Activated CD8-positive, alpha-beta memory T cell treated with anti-CD3 and anti-CD28 coated beads for 24 hours (primary cell): ENCODE results near the gene PLG.
"Not testable (repeated sequence)": the region's sequence is repeated elsewhere in the genome, so short reads cannot be mapped to it uniquely, and the experiment has no call there.

Experiments used
- DNase-seq: peaks from one replicate; pipeline ENCODE4 v3.0.0-alpha.2; 2020

The PLG gene

DNA sequence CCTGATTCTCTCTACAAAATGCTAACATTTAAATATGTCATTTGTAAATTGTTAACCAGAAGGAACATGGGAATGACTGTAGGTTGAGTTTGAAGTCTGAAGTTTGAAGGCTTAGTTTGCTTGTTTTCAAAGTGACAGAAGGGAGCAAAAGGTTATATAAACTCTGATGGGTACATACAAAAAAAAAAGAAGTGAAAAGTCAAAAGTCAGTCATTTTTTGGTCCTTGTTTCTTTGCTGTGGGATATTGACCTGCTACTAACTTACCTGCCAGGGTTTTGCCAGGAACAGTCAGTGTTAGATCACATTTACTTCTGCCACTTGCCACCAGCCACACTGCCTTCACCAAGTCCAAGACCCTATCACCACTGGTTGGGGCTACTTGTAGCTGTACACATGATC is 6.9 kb downstream of the PLG start:
- DNase-seq = not testable (repeated sequence)

DNA sequence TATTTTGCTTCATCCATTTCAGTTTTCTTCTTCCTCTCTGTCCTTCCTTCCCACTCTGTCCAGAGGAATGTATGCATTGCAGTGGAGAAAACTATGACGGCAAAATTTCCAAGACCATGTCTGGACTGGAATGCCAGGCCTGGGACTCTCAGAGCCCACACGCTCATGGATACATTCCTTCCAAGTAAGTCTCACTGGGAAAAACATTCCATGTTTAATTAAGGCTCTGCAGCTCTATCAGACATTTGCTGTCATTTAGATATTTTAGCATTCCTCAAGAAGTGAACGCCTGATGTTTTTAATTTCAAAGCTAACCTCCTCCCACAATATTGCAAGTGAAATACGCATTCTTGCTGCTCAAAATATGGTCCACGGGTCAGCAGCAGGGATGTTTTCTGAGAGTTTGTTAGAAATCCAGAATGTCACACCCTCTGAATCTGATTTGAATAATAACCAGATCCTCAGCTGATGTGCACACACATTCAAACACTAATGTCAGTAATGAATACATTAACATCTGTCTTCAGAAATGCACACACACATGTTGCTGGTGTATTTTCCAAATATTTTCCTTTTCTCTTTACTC is 12.8 kb downstream of the PLG start:
- no peak for DNase-seq

DNA sequence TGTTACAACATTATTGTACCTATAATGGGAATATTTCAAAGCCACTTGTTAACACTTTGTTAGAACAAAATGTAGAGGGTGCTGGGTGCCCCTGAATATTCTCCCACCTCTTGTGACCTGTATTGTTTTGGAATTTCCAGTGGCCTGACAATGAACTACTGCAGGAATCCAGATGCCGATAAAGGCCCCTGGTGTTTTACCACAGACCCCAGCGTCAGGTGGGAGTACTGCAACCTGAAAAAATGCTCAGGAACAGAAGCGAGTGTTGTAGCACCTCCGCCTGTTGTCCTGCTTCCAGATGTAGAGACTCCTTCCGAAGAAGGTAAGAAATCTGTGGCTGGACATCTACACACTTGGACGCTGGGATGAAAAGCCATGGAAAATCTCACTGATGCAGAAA is 28.9 kb downstream of the PLG start:
- no peak for DNase-seq

DNA sequence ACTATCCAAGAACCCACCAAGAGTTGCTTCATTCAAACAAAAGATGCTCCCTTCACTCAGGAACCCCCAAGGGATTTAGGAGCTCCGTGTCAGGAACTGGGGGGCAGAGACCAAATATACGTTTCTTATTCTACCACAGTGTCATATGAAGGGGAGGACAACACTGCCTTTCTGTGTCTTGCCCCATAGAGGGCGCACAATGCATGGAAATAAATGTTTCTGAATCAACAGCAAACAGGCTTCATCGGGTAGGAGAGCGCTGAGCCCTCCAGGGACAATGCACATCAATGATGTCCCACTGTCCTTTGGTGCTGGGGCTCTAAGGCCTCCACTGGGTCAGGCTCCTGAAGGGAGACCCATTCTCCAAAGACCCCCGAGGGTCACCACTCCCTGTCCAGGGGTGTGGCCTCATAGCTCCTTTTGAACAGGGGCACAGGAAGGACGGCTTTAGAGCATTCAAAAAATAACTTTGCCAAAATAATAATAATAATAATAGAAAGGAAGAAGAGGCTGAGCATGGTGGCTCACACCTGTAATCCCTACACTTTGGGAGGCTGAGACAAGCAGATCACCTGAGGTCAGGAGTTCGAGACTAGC is 31.1 kb downstream of the PLG start:
- no peak for DNase-seq

DNA sequence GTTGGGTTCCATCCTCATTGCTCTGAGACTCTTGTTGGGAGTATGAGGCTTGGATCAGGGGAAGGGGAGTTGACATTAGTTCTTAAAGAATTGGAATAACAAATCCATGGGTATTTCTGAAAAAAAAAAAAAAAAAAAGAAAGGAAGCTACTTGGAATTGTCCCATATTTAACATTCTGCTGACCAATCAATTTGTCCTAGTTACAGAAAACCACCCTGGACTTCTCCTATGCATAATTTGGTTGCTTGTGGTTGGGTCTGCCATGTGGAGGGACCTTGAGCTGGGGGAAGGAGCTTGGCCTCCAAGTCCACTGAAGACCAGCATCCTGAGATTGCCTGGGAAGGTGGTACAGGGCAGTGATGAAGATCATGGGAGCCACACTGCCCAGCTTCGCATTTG is 32.6 kb downstream of the PLG start:
- DNase-seq = no peak

DNA sequence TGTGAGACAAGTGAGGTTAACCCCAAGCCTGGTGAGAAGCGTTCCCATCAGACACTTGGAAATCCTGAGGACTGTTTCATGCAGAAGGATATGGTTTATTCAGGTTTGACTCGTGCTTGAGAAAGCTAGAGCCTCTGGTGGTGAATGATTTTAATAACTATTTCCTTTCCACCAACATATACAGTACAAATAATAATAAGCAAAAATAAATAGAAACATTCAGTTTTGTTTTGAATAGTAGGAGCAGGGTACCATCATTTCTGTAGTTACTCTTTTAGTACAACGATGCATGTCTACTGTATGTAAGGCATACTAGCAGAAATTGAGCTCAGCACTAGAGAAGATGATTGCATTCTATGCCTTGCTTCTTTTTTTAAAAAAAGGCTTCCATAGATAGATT is 33.5 kb downstream of the PLG start:
- no peak for DNase-seq

DNA sequence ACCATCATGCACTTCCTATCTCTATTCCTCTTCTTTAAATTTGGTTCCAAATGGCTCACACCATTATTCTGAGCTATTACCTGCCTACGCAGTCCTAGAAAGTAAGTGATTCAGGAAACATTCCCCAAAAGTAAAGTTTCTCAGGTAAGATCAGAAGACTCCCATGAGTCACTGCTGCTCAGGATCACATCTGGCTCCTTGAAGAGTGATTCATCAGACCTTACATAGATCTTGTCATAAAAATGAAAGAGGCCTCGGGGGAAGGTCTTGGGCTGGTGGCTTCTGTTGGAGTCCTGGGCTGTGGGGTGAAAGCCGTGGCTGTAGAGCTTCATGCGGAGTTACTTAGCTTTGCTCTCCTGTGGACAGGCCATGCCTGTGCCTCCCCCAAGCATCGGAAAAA is 35.9 kb downstream of the PLG start:
- DNase-seq = no peak

DNA sequence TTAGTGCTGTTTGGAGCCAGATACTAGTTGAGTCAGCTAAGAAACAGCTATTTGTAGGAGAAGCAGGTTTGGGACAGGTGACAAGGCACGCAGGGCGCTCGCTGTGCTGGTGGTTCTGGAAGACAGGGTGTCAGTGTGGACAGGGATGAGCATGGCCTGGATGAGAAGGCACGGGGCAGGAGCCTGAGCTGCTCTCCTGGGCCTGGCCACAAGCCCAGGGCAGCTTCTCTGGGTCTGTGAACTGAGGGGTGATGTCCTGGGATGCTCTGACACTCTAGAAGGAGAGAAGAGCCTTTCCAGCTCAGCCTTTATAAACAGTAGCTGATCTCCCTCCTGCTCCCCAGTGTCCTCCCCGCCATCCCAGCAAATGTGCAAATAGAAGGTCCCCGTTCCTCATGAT is 37.9 kb downstream of the PLG start:
- no peak for DNase-seq

DNA sequence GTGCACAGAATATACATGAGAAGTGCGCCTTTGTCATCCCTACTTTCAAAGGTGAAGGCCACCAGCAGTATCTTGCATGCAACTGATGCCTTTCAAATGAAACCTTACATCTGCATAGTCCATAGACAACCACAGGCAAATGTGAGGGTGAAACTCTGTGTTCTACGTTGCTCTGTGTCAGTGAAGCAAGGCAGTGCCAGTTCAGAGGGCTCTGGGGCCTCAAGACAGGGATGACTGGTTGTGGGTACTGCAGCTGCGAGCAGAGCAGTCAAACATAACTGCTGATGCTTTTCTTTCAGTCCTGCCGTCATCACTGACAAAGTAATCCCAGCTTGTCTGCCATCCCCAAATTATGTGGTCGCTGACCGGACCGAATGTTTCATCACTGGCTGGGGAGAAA is 39.0 kb downstream of the PLG start:
- not testable (repeated sequence) for DNase-seq

DNA sequence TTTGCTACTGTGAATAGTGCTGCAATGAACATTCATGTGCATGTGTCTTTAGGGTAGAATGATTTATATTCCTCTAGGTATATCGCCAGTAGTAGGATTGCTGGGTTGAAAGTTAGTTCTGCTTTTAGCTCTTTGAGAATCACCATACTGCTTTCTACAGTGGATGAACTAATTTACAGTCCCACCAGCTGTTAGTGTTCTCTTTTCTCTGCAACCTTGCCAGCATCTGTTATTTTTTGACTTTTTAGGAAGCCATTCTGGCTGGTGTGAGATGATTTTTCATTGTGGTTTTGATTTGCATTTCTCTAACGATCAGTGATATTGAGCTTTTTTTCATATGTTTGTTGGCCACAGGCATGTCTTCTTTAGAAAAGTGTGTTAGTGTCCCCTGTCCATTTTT is 40.0 kb downstream of the PLG start:
- DNase-seq = no peak

DNA sequence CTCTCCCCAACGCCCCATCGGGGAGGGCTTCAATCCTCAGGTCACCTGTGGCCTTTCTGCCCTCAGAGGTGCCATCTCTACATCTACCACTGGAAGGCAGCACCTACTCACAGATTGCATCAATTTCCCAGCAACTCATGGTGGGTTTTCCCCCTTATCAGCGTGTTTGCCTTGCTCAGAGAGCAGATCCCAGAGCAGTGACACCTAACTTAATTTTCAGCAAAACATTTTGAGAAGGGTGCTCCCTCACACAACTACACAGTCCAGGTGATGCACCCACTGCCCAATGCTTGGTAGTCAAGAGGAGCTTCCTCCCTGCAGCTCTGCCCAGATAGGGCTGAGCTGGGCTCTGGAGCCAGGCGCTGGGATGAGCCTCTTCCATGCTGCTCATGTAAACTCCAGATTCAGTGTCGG is 48.2 kb downstream of the PLG start:
- no peak for DNase-seq

DNA sequence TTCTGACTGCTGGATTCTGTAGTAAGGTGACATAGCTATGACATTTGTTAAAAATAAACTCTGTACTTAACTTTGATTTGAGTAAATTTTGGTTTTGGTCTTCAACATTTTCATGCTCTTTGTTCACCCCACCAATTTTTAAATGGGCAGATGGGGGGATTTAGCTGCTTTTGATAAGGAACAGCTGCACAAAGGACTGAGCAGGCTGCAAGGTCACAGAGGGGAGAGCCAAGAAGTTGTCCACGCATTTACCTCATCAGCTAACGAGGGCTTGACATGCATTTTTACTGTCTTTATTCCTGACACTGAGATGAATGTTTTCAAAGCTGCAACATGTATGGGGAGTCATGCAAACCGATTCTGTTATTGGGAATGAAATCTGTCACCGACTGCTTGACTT is 51.2 kb downstream of the PLG start:
- DNase-seq = not testable (repeated sequence)

DNA sequence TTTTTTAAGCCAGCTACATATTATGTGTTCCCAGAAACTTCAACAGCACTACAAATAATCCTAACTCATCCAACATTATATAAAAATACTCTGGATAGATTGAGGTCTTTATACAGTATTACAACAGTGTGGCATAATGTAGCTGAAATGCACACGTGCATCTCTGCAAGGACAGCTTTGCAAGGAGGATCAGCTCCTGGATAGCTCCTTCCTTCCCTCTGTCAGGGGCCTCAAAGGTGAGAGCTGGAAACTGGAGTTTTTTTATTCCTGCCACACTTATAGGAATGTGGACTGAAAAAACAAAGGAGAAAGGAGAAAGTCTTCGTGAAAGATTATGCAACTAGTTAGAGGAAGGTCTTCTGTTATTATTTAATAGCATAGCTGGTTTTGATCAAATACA is 53.1 kb downstream of the PLG start:
- no peak for DNase-seq

DNA sequence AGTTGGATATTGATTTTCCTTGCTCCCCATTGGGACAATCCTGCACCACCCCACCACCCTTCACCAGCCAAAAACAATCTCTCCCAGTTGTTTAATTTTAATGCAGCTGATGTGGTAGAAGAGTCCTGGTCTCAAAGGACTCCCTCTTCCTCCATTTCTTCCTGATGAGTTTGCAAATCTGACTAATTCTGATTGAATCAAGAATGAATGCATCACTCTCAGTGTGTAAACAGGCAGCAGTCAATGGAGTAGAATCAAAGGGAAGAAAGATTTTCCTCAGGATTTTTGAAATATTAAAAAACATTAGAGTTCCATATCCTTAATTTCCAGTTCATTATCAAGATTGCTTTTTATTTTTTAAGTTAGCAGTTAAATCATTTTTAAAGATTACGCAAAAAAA is 54.0 kb downstream of the PLG start:
- no peak for DNase-seq

DNA sequence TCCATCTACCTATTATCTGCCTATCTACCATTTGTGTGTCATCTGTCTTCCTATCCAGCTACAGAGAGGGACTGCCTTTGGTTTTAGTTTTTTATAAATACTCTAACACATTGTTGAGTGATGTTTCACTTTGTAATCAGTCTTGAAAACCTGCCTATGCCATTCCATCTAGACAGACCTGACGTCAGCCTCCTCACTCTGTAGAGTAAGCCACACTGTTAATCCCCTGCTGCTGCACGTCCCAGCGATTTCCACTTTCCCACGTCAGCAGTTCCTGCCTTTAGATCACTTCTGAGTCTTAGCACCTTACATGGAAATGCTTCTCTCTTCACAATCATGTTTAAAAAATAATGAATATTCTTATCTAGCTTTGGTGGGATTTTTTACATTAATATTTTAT is 54.8 kb downstream of the PLG start:
- DNase-seq = no peak

DNA sequence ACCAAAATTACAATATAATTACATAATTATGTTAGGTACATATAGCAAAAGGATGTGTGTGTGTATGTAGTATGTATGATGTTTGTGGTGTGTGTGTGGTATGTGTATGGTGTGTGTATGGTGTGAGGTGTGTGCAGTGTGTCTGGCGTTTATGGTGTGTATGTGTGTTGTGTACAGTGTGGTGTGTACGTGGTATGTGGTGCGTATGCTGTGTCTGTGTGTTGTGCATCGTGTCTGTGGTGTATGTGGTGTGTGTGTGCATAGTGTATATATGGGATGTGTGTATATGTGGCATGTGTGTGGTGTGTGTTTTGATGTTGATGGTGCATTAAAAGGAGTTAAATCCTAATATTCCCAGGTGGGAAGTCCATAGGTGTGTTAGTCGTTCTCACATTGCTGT is 62.8 kb downstream of the PLG start:
- DNase-seq = no peak

DNA sequence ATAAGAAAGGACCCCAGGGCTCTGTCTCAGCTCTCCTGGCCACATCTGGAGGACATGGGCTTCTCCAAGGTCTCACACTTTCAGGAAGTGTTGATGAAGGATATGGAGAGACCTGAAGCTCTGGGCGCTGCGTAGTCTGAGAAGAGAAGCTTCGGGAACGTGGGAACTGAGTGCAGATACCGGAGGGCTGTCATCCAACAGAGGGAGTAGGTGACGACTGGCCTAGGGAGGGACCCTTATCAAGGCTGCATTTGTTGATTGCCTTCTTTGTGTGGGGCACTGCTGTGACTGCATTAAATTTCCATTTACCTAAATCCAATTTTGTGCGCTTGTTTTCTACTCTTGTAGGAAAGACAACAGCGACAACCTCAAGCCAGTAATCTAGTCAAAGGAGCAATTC is 63.4 kb downstream of the PLG start:
- DNase-seq = no peak

DNA sequence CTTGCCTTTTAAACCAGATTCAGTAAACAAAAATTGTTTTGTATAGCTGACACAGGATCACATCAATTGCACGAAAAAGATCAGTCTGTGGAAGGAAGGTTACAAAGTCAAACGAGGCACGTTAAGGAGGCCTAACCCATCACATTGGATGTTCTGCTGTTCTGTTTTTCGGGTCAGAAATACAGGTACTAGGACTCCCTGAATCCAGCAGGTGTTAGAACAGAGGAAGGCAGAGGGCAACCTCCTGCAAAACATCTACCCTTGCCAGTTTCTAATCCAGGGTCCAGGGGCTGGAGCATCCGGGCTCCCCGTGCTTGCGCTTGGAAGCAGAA is 64.6 kb downstream of the PLG start:
- DNase-seq = no peak

DNA sequence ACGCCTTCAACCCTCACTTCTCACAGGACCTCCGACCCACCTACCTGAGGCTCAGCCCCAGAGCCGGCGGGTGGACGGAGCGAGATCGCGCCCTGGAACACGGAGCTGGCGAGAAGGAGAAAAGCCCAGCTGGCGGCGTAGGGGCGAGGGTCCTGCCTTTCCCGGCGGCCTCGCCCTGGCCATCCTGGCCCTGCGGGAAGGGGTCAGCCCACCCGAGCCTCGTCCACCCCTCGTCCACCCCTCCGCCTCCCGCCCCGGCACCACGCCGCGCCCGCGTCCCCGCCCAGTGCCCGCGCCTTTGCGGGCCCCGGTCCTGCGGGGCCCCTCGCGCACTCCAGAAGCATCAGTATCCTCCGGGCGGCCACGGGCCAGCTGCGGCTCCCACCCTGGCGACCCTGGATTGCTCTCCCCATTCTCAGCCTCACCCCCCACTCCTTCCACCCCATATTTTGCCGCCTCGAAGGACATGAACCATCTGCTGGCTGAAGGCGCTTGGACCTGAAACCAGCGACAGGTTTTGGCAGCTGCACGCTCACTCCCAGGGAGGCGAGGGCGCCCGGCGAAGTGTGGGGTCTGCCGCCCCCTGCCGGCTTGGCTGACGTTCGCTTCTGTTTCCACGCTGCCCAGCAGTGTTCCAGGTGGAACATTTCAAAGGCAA is 65.1 kb downstream of the PLG start:
- peak; percentile 73 for DNase-seq

DNA sequence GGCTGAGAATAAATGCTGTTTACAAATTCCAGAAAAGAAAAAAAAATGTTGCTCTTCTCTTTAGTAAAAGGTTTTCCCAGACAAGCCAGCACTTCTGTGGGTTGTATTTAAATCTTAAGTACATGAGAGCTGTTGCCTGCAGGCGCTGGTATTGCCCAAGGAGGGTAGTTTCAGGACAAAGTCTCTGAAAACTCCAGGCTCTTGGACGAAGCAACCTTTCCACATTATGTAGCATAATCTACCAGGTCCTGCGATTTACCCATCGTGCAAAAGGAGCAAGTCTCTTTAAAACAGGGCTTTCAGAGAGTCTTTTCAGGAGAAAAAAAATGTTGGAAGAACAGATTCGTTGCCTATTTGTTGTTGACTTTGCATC is 65.6 kb downstream of the PLG start:
- no peak for DNase-seq

DNA sequence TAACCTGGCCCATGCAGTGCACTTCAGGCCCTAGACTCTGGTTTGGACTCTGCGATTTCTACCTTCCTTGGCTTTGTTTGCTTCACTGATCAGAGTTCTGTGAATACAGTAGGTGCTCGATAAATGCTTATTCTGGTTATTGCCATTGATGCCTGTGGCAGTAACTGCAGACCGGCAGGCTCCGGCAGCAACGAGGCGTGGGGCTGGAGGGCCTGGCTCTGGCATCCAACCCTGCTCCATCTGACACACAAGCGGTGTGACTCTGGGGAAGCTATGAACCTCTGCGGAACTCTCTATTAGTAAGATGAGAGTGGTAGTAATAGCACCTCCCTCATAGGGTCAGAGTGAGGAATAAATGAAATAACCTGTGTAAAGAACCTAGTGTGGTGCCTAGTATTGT is 66.1 kb downstream of the PLG start:
- DNase-seq = no peak

DNA sequence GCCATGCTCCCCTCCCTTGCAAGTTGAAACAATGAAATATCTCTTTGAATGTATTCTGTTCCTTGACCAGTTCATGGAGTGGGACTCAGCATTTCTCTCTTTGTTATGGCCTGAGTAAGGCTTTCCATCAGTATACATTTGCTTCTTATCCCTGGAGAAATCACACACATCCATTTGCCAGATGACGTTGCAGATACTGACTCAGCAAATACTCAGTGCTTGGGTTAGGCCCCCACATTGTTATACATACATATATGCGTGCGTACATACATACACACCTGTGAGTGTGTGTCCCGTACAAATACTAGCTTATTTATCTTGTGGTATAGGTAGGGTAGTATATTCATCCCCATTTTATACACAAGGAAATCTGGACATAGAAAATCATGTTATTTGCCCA is 72.4 kb downstream of the PLG start:
- no peak for DNase-seq

DNA sequence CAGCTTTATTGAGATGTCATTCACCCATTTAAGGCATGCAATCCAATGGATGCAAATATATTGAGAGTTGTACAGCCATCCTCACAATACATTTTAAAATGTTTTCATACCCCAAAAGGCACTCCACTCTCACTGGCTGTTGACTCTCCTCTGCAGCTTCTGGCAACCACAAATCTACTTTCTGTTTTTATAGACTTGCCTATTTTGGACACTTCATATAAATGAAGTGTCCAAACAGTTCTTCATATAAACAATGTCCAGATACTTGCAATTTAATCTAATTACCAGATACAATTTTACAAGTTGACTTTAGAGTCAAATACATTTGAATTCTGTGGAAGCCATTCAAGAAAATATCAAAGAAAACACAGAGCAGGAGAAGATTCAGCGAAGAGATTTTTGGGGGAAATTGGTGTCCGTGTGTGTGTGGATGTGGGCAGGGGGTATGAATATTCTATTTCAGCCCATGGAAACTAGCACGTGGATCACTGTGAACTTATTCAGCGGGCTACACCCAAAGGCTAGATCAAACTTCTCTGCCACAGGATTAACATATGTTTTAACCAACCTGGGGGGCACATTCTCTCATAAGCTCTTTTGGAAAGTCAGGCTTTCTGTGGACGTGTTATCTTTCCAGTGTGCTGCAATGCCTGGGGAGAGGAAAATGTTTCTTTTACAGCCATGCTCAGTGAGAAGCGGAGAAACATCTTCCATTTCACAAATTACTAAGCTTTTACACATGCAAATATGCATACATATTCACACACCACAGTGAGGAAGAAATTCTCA is 73.9 kb downstream of the PLG start:
- no peak for DNase-seq

DNA sequence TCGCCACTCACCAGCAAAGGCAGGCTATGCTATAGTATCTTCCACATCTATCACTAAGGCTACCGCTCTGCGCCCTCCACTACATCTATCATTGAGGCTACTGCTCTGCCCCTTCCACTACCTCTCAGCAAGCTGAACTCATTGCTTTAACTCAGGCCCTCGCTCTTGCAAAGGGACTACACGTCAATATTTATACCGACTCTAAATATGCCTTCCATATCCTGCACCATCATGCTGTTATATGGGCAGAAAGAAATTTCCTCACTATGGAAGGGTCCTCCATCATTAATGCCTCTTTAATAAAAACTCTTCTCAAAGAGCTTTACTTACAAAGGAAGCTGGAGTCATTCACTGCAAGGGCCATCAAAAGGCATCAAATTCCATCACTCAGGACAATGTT is 77.1 kb downstream of the PLG start:
- DNase-seq = not testable (repeated sequence)
